CD4-positive, alpha-beta T cell treated with Interleukin-6 for 4 hours (primary cell): ENCODE data around the gene KRTAP4-8.
"Not testable (repeated sequence)": the region's sequence is repeated elsewhere in the genome, so short reads cannot be mapped to it uniquely, and the experiment has no call there.

Experiments used
- DNase-seq: peaks from one replicate; pipeline ENCODE4 v3.0.0-alpha.2; 2020; ENCODE audit warnings: mixed read lengths

KRTAP4-8 gene

DNA sequence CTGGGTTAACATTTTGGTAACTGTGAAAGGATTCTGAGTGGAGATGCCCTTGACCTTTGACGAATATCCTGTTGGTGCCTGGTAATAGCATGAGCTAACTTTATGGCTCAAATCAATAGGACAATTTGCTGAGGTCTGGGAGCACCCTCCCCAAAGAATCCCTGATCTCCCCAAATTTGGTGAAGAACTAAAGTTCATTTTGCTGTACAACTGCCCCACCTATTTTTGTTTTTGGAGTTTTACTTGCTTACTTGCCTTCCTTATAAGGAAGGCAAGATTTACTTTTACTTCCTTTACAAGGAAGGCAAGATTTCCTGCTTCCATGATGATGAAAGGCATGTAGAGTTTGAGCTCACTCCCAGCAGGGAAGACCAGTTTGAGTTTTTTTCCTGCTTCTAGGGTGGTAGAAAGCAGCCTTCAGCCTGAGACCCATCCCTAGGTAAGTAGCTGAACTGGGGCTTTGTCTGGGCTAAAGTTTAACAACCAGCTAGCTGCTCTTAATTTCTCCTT, 10.1 kb upstream of the KRTAP4-8 start:
- DNase-seq, result no peak

DNA sequence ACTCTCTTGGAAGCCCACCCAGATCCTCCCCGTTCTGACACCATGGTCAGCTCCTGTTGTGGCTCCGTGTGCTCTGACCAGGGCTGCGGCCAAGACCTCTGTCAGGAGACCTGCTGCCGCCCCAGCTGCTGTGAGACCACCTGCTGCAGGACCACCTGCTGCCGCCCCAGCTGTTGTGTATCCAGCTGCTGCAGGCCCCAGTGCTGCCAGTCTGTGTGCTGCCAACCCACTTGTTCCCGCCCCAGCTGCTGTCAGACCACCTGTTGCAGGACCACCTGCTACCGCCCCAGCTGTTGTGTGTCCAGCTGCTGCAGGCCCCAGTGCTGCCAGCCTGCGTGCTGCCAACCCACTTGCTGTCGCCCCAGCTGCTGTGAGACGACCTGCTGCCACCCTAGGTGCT, 7.4 kb upstream of the KRTAP4-8 start, which contains the start of gene KRTAP4-9:
Gene KRTAP4-9, plus strand, starts transcription at position 43 of the 400 bp plus-strand sequence. Its CDS starts 0 bp downstream, at position 43.
- DNase-seq, result not testable (repeated sequence)

DNA sequence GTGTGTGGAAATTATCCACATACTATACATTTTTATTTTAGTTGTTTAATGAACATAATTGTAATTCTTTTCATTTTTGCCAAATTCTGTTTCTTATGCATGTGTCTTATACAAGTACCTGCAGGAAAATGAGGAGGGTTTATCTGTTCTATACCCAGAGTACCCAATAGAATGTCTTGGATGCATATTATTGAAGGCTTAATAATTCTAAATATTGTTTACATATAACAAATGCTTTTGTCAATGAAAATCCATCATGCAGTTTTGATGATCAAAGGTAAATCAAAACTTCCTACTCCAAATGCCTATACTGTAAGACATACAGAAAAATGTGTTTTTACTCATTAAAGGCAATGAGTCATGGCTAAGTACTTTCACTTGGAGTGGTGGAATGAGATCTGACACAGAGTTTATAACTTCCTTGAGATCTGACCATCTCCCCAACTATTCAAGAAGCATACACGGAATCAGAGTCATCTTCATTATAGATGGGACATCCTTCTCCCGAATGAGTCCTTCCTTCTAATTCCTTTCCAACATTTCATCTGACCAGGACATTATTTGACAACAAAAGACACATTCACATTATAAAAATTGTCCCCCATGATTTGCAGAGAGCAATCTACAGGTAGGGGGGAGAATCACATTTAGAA, 6.6 kb upstream of the KRTAP4-8 start:
- DNase-seq, result not testable (repeated sequence)

DNA sequence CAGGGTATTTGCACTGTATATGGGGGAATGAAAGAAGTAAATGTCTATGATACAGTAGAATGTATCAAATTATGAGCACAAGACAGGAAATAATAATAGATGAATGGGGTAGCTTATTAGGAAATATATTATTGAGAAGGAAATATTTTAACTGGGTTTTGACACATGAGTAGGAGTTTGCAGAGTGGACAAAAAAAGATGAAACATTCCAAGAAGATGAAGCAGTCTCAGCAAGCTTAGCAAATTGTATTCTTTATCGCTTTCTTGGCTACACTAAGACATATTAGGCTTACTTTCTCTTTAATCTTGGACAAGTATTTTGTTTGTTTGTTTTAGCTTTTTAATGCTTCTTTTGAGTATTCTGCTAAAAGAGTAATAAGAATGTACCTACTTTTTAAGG, 6.0 kb upstream of the KRTAP4-8 start:
- no peak for DNase-seq

DNA sequence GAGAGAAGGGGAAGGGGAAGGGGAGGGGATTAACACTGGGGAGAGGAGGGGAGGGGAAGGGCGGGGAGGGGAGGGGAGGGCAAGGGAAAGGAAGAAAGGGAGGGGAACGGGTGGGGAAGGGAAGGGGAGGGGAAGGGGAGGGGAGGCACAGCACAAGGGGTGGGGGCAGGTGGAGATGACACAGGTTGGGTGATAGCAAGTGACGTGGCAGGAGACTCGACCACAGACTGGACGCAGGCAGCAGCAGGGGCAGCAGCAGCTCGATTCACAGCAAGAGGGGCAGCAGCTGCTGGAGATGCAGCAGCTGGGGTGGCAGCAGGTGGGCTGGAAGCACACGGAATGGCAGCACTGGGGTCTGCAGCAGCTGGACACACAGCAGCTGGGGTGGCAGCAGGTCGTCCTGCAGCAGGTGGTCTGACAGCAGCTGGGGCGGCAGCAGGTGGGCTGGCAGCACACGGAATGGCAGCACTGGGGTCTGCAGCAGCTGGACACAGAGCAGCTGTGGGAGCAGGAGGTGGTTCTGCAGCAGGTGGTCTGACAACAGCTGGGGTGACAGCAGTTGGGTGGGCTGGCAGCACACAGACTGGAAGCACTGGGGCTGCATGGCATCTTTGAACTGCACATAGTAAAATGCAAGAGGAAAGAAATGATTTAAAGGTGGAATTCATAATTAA, 3.8 kb upstream of the KRTAP4-8 start, which contains the start of gene KRTAP4-16:
Gene KRTAP4-16, minus strand, starts transcription at position 624 of the 674 bp plus-strand sequence. Its CDS starts 0 bp downstream, at position 624.
- no peak for DNase-seq

DNA sequence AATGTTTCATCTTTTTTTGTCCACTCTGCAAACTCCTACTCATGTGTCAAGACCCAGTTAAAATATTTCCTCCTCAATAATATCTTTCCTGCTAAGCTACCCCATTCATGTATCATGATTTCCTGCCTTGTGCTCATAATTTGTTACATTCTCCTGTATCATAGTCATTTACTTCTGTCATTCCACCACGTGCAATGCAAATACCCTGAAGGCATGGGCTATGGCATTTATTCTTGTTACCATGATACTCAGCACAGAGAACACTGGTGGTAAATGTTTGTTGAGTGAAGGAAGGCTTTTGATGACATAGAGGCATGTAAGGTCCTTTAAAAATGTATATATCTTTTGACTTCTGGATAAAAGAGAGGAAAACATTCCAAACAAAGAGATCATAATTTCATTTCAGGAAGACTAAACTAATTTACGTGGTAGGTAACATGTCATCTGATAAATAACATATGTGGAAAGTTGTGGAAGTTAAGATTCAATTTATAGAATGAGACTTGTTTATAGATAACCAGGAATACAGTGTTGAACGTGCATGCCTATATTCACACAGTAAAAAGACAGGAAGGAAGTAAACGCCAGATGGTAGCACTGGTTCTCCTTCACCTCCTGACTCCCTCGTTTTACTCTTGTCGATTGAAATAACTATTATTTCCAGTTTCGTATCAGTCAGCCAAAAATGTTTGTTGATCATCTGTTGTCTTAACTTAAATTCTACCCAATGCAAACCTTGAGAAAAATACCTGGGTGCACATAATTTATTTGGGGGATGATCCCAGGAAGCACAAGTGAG, 1.9 kb upstream of the KRTAP4-8 start:
- not testable (repeated sequence) for DNase-seq

DNA sequence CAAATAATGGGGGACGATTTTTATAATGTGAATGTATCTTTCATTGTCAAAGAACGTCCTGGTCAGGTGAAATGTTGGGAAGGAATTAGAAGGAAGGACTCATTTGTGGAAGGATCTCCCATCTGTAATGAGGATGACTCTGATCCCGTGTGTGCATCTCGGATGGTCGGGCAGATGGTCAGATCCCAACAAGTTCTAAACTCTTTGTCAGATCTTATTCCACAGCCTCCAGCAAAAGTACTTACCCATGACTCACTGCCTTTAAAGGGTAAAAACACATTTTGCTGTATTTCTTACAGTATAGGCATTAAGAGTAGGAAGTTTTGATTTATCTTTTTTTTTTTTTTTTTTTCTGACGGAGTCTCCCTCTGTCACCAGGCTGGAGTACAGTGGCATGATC, 539 bp upstream of the KRTAP4-8 start:
- DNase-seq, result no peak

DNA sequence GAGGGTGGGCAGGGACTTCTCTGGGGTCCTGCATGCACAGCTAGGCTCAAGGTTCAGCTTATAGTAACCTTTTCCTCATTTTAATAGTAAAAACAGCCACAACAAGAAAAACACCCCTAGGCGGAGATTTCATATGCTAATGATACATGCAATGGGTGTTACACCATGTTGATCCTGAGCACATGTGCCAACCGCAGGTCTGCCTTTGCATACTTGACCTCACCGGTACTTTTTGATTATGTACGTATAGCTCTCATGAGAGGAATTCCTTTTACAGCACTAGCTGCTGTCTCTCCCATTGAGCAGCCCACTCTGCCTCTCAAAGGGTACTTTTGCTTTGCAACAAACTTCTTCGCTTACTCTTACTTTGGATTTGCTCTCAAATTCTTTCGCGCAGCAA, 1.9 kb downstream of the KRTAP4-8 start:
- DNase-seq, result no peak

DNA sequence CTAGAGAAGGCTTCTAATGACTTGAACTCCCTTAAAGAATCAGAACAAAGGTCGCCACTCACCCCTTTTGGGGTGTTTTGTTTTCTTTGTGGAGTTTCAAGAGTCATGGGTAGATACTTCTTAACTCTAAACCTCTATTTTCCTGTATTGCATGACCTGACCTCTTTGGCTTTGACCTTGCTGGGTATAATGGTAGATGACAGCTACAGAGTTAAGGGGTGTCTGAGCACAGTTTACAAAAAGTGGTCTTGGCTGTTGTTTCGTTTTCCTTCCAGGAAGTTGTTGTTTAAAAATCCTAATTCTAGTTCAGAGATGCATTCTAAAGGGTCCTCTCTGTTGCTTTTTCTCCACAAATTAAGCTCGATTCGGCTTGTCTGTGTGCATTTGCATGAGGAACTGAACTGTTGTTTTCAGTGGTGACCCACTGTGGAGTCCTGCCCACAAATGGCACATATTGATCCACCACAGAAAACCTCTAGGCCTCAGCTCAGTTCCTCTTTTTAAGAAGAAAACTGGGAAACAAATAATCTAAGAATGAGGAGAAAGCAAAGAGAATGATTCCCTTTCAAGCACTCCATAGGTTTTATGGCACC, 9.1 kb downstream of the KRTAP4-8 start:
- DNase-seq, result not testable (repeated sequence)

DNA sequence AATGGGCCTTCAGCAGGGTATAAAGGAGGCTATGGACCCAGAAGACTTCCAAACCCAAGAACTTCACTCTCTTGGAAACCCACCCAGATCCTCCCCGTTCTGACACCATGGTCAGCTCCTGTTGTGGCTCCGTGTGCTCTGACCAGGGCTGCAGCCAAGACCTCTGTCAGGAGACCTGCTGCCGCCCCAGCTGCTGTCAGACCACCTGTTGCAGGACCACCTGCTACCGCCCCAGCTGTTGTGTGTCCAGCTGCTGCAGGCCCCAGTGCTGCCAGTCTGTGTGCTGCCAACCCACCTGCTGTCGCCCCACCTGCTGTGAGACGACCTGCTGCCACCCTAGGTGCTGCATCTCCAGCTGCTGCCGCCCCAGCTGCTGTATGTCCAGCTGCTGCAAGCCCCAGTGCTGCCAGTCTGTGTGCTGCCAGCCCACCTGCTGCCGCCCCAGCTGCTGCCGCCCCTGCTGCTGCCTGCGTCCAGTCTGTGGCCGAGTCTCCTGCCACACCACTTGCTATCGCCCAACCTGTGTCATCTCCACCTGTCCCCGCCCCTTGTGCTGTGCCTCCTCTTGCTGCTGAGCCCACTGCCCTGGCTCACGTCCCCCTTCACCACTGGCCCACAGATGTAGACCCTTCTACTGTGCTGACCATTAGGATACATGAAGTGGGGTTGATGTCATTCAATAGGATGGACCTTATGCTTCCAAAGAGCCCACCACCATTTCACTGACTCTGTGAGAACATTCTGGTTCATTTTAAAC, 13.7 kb downstream of the KRTAP4-8 start, which contains the start of gene KRTAP4-7:
Gene KRTAP4-7, plus strand, starts transcription at position 51 of the 757 bp plus-strand sequence. Its CDS starts 57 bp downstream, at position 108.
- DNase-seq, result not testable (repeated sequence)

DNA sequence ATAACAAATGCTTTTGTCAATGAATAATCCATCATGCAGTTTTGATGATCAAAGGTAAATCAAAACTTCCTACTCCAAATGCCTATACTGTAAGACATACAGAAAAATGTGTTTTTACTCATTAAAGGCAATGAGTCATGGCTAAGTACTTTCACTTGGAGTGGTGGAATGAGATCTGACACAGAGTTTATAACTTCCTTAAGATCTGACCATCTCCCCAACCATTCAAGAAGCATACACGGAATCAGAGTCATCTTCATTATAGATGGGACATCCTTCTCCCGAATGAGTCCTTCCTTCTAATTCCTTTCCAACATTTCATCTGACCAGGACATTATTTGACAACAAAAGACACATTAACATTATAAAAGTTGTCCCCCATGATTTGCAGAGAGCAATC, 14.5 kb downstream of the KRTAP4-8 start:
- DNase-seq, result not testable (repeated sequence)

DNA sequence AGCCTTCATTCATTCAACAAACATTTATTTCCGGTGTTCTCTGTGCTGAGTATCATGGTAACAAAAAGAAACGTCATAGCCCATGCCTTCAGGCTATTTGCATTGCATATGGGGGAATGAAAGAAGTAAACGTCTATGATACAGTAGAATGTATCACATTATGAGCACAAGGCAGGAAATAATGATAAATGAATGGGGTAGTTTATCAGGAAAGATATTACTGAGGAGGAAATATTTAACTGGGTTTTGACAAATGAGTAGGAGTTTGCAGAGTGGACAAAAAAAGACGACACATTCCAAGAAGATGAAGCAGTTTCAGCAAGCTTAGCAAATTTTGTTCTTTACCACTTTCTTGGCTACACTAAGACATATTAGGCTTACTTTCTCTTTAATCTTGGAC, 15.3 kb downstream of the KRTAP4-8 start:
- DNase-seq, result no peak

DNA sequence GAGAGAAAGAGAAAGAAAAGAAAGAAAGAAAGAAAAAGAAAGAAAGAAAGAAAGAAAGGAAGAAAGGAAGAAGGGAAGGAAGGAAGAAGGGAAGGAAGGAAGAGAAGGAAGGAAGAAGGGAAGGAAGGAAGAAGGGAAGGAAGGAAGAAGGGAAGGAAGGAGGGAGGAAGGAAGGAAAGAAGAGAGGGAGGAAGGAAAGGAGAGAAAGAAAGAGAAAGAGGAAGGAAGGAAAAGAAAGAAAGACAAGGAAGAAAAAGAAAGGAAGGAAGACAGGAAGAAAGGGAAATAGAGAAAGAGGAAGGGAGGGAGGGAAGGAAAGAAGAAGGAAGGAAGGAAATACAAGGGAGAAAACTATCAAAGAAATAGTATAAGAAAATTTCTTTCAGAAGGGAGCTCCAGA, 21.2 kb downstream of the KRTAP4-8 start:
- DNase-seq, result no peak

DNA sequence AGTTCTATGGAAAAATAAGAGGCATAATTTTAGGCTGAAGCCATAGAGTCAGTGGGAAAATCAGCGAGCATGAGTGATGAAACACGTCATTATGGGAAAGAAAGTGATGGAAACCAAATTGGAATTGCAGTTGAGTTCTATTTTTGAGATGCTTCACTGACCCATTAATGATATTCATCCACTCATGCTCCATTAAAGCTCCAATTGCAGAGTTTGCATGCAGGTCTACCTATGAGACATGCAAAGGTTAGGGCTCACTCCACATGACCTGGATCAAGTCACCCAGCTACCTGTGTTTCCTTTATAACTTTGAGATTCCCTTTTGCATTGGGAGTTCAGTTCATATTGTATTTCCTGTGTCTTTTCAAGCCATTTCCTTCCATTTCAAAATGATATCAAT, 24.3 kb downstream of the KRTAP4-8 start:
- no peak for DNase-seq

DNA sequence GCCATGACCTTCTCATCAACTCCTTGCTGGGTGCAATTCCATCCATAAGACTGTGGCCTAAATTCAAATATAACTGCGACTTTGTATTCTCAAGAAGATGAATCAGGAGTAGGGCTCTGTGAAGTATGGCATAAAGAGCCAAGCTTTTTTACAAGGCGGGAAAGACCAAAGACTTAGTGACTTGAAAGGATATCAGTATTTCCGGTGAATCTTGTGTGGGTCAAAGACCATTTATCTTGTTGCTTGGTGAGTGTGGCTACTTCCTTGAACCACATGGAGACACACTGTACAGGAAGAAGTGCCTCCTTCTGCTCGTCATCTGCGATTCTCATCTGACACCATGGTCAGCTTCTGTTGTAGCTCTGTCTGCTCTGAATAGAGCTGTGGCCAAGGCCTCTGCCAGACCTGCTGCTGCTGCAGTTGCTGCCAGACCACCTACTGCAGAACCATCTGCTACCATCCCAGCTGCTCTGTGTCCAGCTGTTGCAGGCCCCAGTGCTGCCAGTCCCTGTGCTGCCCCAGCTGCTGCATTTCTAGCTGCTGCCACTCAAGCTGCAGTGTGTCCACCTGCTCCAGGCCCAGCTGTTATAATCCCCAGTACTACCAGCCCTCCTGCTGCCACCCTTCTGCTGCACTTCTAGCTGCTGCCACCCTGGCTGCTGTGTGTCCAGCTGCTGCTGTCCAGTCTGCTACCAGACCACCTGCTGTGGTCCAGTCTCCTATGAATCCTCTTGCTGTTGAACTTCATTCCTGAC, 26.2 kb downstream of the KRTAP4-8 start:
- DNase-seq, result no peak

DNA sequence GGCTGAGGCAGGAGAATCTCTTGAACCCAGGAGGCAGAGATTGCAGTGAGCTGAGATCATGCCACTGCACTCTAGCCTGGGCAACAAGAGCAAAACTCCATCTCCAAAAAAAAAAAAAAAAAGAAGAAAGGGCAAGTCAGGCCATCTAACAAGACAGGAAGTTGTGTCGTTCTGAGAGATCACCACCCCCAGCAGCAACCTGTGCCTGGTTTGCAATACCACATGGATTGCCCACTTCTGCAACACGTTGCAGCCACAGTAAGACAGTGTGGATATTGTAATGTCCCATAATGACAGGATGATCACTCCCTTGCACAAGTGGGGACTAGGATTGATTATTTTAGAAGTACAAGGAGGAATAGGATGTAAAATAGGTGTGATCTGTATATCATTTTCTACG, 28.9 kb downstream of the KRTAP4-8 start:
- no peak for DNase-seq

DNA sequence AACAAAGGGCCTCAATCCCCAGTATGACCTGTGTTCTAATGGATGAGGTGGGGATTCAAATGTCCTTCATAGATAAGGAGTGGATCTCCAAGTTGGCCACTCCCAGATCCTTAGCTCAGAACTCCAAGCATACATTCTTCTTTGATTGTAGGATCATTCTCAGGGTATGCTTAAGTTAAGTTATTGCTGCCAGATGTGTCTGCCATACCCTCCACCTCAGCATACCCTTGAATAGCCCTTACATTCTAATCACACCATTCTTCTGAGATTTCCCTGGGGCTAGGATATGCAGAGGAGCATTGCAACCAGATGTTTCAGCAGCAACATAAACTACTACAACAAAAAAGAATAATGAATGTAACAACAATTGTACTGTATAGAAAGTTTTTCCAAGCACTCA, 30.7 kb downstream of the KRTAP4-8 start:
- DNase-seq, result no peak

DNA sequence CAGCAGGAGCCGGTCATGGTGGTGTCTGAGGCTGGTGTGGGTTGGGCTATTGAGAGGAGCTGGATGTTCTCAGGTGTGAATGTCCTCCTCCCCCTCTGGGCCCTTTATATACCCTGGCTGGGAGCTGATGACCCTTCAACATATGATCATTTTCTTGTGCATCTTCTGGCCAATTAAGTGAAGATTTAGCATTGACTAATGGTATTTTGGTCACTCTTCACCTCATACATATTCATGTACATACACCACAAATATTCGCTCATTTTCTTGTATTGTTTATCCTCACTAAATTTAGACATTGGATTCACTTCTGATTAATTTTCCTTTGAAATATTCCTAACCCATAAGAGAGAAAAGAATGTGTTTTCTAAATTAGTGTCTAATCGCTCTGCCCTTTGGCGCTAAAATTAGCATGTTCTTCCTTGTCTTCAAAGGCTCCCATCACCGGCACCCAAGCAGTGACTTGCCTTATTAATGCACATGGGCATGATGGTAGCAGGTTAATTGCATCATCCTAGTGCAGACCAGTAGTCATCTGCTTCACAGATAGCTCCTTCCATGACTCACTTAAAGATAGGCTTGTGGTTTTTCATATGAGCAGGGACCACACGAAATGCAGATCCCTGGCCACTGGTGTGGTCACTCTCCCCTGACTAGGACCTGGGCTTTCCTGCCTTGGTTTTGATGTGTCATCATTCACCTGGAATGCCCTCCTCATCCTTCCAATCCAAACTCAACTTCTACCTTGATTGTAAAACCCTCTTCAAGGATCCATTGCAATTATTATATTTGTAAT, 31.9 kb downstream of the KRTAP4-8 start, which contains the start of gene KRTAP2-4:
Gene KRTAP2-4, minus strand, starts transcription at position 51 of the 796 bp plus-strand sequence. Its CDS starts 34 bp downstream, at position 17.
- no peak for DNase-seq

DNA sequence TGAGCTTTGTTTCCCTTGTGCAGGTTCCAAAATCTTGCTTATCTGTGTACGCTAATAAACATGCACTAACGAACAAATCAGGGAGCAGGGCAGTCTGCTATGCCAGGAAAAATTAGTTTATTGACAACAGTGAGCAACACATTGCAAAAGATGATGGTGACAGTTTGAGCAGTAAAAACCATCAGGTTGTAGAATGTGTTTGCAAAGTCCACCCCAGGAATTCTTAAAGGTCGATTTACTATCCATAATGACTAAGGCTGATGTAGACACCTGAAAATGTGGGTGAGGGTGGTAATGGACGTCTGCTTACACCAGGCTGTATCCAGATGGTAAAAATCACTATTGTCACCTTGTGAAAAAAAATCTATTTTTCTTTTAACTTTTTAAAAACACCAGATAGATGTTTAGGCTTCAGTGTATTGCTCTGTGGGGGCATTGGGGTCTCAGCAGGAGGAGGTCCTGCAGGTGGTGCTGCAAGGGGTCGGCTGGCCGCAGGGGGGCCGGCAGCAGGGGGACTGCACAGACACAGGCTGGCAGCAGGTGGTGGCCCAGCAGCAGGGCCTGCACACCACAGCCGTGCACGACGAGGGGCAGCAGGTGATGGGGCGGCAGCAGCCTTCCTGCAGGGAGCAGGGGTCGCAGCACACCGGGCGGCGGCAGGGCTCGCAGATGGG, 32.8 kb downstream of the KRTAP4-8 start:
- DNase-seq, result not testable (repeated sequence)

DNA sequence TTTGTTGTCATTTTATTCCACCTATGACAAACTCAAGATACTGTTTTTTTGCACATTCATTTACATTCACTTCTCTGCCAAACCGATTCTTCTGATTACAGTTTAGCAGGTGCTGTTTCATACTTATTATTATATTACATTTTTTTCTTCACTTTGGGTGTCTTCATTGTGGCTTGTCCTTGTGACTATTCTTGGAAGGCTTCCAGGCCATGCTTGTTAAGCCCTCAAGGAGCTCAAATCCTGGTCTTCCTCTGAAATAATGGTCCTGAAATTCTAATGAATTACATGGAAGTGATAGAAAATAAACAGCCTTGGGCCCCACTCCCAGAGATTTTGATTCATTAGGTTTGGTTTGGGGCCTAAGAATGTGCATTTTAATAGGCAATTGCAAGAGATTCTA, 33.6 kb downstream of the KRTAP4-8 start:
- DNase-seq, result no peak
